ENCODE results near the gene CARD11. TPM values are rescaled to one million over a fixed set of nuclear protein-coding genes. Genes with fewer than 3 reads are reported as not detected.

CARD11 gene
- total RNA-seq, 1 donor from 2014 or later, result 3.5 TPM

DNA sequence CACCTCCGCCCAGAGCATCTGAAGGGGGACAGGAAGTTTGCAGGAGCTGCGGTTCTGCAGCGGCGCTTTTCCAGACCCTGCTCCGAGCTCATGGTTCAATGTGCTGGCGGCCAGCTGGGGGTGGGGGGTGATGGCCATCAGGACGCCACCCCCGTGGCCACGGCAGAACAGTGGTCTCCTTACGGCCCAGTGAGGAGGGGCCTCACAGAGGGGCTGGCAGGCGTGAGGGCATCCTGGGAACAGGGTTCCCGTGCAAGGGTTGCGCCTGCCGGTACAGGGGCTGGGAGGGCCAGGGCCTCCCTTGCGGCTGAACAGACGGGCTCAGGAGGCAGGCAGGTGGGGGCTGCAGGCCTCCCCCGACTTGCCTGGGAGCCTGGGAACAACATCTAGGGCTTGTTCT lies 160.6 kb downstream of the CARD11 start:
- no peak for DNase-seq (ENCODE audit: extremely low read depth, low read depth, low spot score)

DNA sequence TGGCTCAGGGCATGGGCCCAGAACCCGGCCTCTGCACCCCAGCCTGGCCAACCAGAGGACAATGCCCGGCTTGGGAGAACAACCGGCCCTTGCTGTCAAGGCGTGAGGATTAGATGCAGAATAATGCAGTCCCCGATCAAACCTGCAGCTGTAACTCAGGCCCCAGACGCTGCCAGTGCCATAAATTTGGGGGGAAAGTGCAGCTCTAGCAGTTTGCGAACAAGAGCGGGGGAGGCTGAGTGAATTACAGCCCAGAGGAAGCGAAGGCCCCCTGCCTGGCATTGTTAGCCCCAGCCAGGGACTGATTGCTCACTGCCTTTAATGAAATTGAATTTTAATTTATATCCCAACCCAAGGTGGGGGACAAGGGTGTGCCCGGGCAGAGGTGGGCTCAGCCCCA lies 161.6 kb downstream of the CARD11 start:
- DNase-seq (ENCODE audit: extremely low read depth, low read depth, low spot score), result no peak

GRCh38 chr7:2880874-2881533 lies 162.7 kb downstream of the CARD11 start:
- no peak for DNase-seq (ENCODE audit: extremely low read depth, low read depth, low spot score)

DNA sequence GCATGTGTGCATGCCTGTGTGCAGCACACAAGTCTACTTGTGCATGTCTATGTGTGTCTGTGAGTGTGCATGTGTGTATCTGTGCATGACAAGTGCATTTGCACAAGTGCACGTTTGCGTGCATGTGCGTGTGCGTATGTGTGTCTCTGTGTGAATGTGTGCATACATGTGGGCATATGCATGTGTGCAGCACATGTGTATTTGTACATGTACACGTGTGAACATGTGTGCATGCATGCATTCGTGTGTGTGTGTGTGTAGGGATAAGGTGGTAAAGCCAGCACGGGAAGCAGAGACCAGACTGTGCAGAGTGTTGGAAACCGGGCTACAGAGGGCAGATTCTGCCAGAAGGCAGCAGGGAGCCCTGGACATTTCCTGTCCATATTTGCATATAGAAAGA lies 163.6 kb downstream of the CARD11 start:
- no peak for DNase-seq (ENCODE audit: extremely low read depth, low read depth, low spot score)

DNA sequence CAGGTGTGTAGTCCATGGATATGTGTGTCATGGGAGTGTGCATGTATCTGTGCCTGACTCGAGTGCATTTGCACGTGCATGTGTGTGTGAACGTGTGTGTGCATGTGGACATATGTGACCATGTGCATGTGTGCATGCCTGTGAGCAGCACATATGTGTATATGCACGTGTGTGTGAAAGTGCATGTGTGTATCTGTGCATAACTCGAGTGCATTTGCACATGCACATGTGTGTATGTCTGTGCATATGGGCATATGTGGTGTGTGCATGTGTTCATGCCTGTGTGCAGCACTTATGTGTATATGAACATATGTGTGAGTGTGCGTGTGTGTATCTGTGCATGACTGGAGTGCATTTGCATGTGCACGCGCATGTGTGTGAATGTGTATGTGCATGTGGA lies 164.3 kb downstream of the CARD11 start:
- DNase-seq (ENCODE audit: extremely low read depth, low read depth, low spot score), result no peak

- DNase-seq (ENCODE audit: extremely low read depth, low read depth, low spot score), result no peak
Observed at GRCh38 chr7:2878306-2878705, 165.4 kb downstream of the CARD11 start.

DNA sequence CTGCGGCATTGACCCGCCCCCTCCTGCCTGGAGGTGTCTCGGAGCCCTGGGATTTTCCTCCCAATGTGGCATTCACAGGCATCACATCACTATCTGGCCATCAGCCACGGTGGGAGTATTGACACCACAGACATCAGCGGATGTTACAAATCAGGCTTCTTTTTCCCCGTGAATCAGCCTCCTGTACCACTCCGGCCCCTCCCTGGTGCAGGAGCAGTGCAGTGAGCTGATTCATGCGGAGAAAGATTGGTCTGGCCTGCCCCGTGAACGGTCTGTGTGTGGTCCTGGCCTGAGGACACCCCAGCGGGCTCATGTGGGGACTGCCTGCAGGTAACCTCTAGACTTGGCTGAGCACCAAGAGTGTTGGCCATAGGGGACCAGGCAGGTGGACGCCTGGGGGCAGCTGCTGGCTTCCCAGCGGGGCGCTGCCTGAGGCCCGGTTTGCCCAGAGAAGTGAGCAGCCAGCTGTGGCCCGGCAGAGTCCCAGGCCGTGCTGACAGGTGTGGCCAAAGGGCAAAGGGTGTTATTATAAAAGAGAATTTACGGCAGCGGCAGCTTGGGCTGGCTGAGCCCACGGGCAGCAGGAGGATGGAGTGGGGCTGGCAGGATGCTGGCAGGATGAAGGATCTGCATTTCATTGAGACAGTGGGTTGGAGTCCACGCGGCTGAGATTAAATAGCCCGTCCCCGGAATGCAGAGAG lies 167.5 kb downstream of the CARD11 start:
- DNase-seq (ENCODE audit: extremely low read depth, low read depth, low spot score), result no peak

DNA sequence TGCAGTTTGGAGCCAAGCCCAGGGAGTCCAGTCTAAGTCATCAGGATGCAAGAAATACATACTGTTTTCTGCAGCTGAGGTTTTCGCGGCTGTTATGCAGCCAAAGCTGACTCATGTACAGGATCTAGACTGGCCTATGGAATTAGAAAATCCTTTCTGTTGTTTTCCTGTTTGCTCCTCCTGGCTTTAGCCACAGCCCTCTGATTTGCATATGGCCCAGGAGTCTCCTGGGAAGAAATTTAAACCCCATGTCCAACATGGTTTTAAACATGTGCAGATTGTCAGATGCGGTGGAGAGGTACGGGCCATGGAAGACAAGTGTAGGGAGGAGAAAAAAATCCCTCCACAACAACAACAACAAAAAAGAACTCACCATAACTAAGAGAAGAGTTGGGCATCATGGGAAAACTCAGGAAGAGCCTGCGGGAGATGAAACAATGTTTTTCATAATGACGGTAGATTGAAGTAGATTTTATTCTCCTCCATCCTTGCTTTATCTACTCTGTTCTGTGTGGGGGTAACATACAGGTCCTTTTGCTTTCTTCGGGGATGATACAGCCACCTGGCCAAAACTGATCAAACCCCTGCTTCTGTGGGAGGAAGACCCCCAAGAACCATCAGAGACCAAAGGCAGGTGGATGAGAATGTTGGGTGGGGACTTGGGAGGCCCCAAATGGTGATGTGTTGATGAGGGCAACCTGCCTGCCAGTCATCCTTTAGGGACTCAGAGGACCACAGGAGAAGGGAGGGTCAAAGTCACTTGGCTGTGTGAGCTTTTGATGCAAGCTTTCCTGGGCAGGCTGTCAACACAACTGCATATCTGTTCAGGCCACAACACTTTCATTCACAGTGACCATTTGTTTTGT lies 169.7 kb downstream of the CARD11 start:
- DNase-seq (ENCODE audit: extremely low read depth, low read depth, low spot score), result peak; percentile 81

GRCh38 chr7:2873146-2873545 lies 170.5 kb downstream of the CARD11 start:
- no peak for DNase-seq (ENCODE audit: extremely low read depth, low read depth, low spot score)

GRCh38 chr7:2872296-2872874 lies 171.3 kb downstream of the CARD11 start:
- no peak for DNase-seq (ENCODE audit: extremely low read depth, low read depth, low spot score)

GRCh38 chr7:2870471-2870931 lies 173.2 kb downstream of the CARD11 start:
- DNase-seq (ENCODE audit: extremely low read depth, low read depth, low spot score), result peak; percentile 64

- DNase-seq (ENCODE audit: extremely low read depth, low read depth, low spot score), result no peak
Observed at GRCh38 chr7:2869981-2870380, 173.7 kb downstream of the CARD11 start.

- no peak for DNase-seq (ENCODE audit: extremely low read depth, low read depth, low spot score)
Observed at GRCh38 chr7:2866601-2867000, 177.1 kb downstream of the CARD11 start.

- DNase-seq (ENCODE audit: extremely low read depth, low read depth, low spot score), result no peak
Observed at GRCh38 chr7:2864999-2865670, 178.5 kb downstream of the CARD11 start.

DNA sequence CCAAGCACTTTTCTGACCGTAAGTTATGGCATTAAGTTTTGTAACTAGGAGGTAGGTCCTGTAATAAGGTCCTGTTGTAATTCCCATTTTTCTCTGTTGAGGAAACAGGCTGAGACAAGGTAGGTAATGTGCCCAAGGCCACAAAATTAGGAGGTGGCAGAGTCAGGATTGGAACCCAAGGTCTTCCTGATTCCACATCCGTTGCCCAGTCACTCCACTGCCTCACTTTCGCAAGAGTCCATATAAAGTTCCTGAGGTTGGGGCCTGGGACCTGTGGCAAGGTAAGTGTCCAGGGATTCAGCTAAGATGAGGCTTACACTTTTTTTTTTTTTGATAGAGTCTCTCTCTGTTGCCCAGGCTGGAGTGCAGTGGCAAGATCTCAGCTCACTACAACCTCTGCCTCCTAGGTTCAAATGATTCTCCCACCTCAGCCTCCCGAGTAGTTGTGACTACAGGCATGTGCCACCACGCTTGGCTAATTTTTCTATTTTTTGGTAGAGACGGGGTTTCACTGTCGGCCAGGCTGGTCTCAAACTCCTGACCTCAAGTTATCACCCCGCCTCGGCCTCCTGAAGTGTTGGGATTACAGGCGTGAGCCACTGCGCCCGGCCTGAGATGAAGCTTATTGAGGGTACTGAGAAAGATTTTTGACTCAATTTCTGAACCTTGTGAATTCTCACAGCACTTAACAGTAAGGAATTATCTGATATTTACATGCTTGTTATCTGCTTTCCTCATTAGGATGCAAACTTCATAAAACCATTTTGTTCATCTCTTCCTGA lies 179.3 kb downstream of the CARD11 start:
- no peak for DNase-seq (ENCODE audit: extremely low read depth, low read depth, low spot score)

- DNase-seq (ENCODE audit: extremely low read depth, low read depth, low spot score), result peak; percentile 76
Observed at GRCh38 chr7:2863461-2864066, 180.1 kb downstream of the CARD11 start.

- DNase-seq (ENCODE audit: extremely low read depth, low read depth, low spot score), result no peak
Observed at GRCh38 chr7:2862831-2863361, 180.8 kb downstream of the CARD11 start.

DNA sequence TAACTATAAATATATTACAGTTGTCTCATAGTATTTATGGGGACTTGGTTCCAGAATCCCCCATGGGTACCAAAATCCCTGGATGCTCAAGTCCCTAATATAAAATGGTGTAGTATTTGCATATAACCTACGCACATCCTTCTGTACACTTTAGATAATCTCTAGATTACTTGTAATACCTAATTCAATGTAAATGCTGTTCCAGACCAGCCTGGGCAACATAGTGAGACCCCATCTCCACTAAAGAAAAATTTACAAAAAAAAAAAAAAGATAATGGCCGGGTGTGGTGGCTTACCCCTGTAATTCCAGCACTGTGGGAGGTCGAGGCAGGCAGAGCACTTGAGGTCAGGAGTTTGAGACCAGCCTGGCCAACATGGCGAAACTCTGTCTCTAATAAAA lies 182.2 kb downstream of the CARD11 start:
- no peak for DNase-seq (ENCODE audit: extremely low read depth, low read depth, low spot score)

DNA sequence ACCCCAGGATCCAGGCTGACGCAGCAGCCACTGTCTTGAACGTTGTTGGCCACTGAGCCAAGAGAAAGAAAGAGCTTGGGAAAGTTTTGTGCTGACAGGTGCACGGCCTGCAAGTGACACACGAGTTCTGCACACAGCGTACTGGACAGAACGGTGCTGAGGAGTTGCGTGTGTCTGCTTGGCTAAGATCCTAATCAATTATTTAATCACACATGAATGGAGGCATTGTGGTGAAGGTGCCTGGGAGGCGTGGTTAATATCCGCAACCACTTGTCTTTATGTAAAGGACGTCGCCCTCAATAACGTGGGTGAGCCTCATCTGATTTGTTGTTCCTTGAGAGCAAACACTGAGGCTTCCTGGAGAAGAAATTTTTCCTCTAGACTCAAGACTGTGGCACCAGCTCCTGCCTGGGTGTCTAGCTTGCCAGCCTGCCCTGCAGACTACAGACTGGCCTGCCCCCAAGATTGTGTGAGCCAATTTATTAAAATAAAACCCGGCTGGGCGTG lies 183.0 kb downstream of the CARD11 start:
- DNase-seq (ENCODE audit: extremely low read depth, low read depth, low spot score), result no peak
